HEK293 (cell line): ENCODE data around the gene S100A1.

Experiments used
- KLF1 ChIP-seq: fragments of 450-650 bp; formaldehyde crosslinking; IDR thresholded peaks from 2 replicates; pipeline ENCODE4 v1.5.1; 2016; ENCODE audit warnings: missing biosample characterization, missing genetic modification characterization
- OSR2 ChIP-seq: fragments of 450-650 bp; formaldehyde crosslinking; IDR thresholded peaks from 2 replicates; pipeline ENCODE4 v1.5.1; 2016; ENCODE audit warnings: missing biosample characterization, missing genetic modification characterization
- SETDB1 ChIP-seq: IDR thresholded peaks from one replicate; pipeline ENCODE4 v1.6.1; 2017; ENCODE audit warnings: mild to moderate bottlenecking, low read length, moderate library complexity, mixed read lengths; ENCODE audit not compliant: insufficient read length
- WT1 ChIP-seq: fragments of 450-650 bp; formaldehyde crosslinking; IDR thresholded peaks from 2 replicates; pipeline ENCODE4 v1.5.1; 2016; ENCODE audit warnings: missing biosample characterization, missing genetic modification characterization
- YY1 ChIP-seq: fragments of 450-650 bp; formaldehyde crosslinking; IDR thresholded peaks from 2 replicates; pipeline ENCODE4 v1.5.1; 2018; ENCODE audit warnings: missing biosample characterization, missing genetic modification characterization
- ZFHX2 ChIP-seq: fragments of 450-650 bp; formaldehyde crosslinking; conservative IDR thresholded peaks from 2 replicates; pipeline ENCODE4 v1.5.1; 2016; ENCODE audit warnings: missing biosample characterization, missing genetic modification characterization
- ZFP69B ChIP-seq: fragments of 450-650 bp; formaldehyde crosslinking; IDR thresholded peaks from 2 replicates; pipeline ENCODE4 v1.5.1; 2016; ENCODE audit warnings: missing biosample characterization, missing genetic modification characterization
- ZNF10 ChIP-seq: fragments of 450-650 bp; formaldehyde crosslinking; IDR thresholded peaks from 2 replicates; pipeline ENCODE4 v1.5.1; 2017; ENCODE audit warnings: missing biosample characterization, missing genetic modification characterization
- ZNF133 ChIP-seq: fragments of 450-650 bp; formaldehyde crosslinking; IDR thresholded peaks from 2 replicates; pipeline ENCODE4 v1.5.1; 2016; ENCODE audit warnings: missing biosample characterization, missing genetic modification characterization
- ZNF169 ChIP-seq: fragments of 450-650 bp; formaldehyde crosslinking; IDR thresholded peaks from 2 replicates; pipeline ENCODE4 v1.5.1; 2016; ENCODE audit warnings: missing biosample characterization, missing genetic modification characterization
- ZNF174 ChIP-seq: fragments of 450-650 bp; formaldehyde crosslinking; IDR thresholded peaks from 2 replicates; pipeline ENCODE4 v1.5.0; 2017; ENCODE audit warnings: missing biosample characterization, mild to moderate bottlenecking, missing genetic modification characterization
- ZNF184 ChIP-seq: fragments of 450-650 bp; IDR thresholded peaks from 2 replicates; pipeline ENCODE4 v1.5.1; 2018; ENCODE audit warnings: missing biosample characterization, mild to moderate bottlenecking, missing genetic modification characterization
- ZNF19 ChIP-seq: fragments of 450-650 bp; formaldehyde crosslinking; IDR thresholded peaks from 2 replicates; pipeline ENCODE4; 2016; ENCODE audit warnings: missing biosample characterization, missing genetic modification characterization, low read depth
- ZNF221 ChIP-seq: fragments of 450-650 bp; formaldehyde crosslinking; IDR thresholded peaks from 2 replicates; pipeline ENCODE4 v1.5.1; 2017; ENCODE audit warnings: missing biosample characterization, missing genetic modification characterization, borderline replicate concordance
- ZNF239 ChIP-seq: fragments of 450-650 bp; formaldehyde crosslinking; IDR thresholded peaks from 2 replicates; pipeline ENCODE4 v1.5.1; 2016; ENCODE audit warnings: missing biosample characterization, missing genetic modification characterization
- ZNF292 ChIP-seq: fragments of 450-650 bp; formaldehyde crosslinking; IDR thresholded peaks from 2 replicates; pipeline ENCODE4 v1.5.1; 2016; ENCODE audit warnings: low read depth, missing biosample characterization, missing genetic modification characterization, borderline replicate concordance
- ZNF366 ChIP-seq: fragments of 450-650 bp; formaldehyde crosslinking; conservative IDR thresholded peaks from 2 replicates; pipeline ENCODE4 v1.5.1; 2016; ENCODE audit warnings: missing biosample characterization, missing genetic modification characterization
- ZNF37A ChIP-seq: fragments of 450-650 bp; IDR thresholded peaks from 2 replicates; pipeline ENCODE4 v1.5.1; 2018; ENCODE audit warnings: missing biosample characterization, missing genetic modification characterization
- ZNF391 ChIP-seq: fragments of 450-650 bp; formaldehyde crosslinking; IDR thresholded peaks from 2 replicates; pipeline ENCODE4 v1.5.1; 2016; ENCODE audit warnings: low read depth, missing biosample characterization, missing genetic modification characterization, borderline replicate concordance
- ZNF394 ChIP-seq: fragments of 450-650 bp; formaldehyde crosslinking; IDR thresholded peaks from 2 replicates; pipeline ENCODE4 v1.5.1; 2016; ENCODE audit warnings: missing biosample characterization, missing genetic modification characterization, mild to moderate bottlenecking, moderate library complexity, borderline replicate concordance
- ZNF416 ChIP-seq: fragments of 450-650 bp; formaldehyde crosslinking; IDR thresholded peaks from 2 replicates; pipeline ENCODE4 v1.5.1; 2016; ENCODE audit warnings: missing biosample characterization, missing genetic modification characterization
- ZNF501 ChIP-seq: fragments of 450-650 bp; formaldehyde crosslinking; IDR thresholded peaks from 2 replicates; pipeline ENCODE4 v1.5.1; 2016; ENCODE audit warnings: missing biosample characterization, missing genetic modification characterization
- ZNF596 ChIP-seq: fragments of 450-650 bp; IDR thresholded peaks from 2 replicates; pipeline ENCODE4 v1.5.0; 2018; ENCODE audit warnings: missing biosample characterization, mild to moderate bottlenecking, missing genetic modification characterization, moderate library complexity
- ZNF624 ChIP-seq: fragments of 450-650 bp; formaldehyde crosslinking; IDR thresholded peaks from 2 replicates; pipeline ENCODE4 v1.5.1; 2017; ENCODE audit warnings: missing biosample characterization, missing genetic modification characterization
- ZNF707 ChIP-seq: fragments of 450-650 bp; formaldehyde crosslinking; IDR thresholded peaks from 2 replicates; pipeline ENCODE4 v1.5.1; 2016; ENCODE audit warnings: missing biosample characterization, missing genetic modification characterization
- ZNF785 ChIP-seq: fragments of 450-650 bp; formaldehyde crosslinking; IDR thresholded peaks from 2 replicates; pipeline ENCODE4 v1.5.1; 2016; ENCODE audit warnings: missing biosample characterization, missing genetic modification characterization
- TF ChIP-seq, protein P1 (sequence below): fragments of 450-650 bp; formaldehyde crosslinking; IDR thresholded peaks from 2 replicates; pipeline ENCODE4 v1.5.1; 2016; ENCODE audit warnings: missing biosample characterization, missing genetic modification characterization
- TF ChIP-seq, protein P2 (sequence below): fragments of 450-650 bp; formaldehyde crosslinking; IDR thresholded peaks from 2 replicates; pipeline ENCODE4 v1.5.1; 2017; ENCODE audit warnings: missing biosample characterization, mild to moderate bottlenecking, missing genetic modification characterization, moderate library complexity
- TF ChIP-seq, protein P3 (sequence below): fragments of 450-650 bp; formaldehyde crosslinking; IDR thresholded peaks from 2 replicates; pipeline ENCODE4 v1.5.1; 2017; ENCODE audit warnings: missing biosample characterization, missing genetic modification characterization
- TF ChIP-seq, protein P4 (sequence below): fragments of 450-650 bp; formaldehyde crosslinking; IDR thresholded peaks from 2 replicates; pipeline ENCODE4 v1.5.1; 2016; ENCODE audit warnings: missing biosample characterization, missing genetic modification characterization
- TF ChIP-seq, protein P5 (sequence below): fragments of 450-650 bp; formaldehyde crosslinking; IDR thresholded peaks from 2 replicates; pipeline ENCODE4 v1.5.1; 2017; ENCODE audit warnings: missing biosample characterization, missing genetic modification characterization
- TF ChIP-seq, protein P6 (sequence below): fragments of 450-650 bp; formaldehyde crosslinking; IDR thresholded peaks from 2 replicates; pipeline ENCODE4; 2016; ENCODE audit warnings: missing biosample characterization, missing genetic modification characterization

Gene S100A1

DNA sequence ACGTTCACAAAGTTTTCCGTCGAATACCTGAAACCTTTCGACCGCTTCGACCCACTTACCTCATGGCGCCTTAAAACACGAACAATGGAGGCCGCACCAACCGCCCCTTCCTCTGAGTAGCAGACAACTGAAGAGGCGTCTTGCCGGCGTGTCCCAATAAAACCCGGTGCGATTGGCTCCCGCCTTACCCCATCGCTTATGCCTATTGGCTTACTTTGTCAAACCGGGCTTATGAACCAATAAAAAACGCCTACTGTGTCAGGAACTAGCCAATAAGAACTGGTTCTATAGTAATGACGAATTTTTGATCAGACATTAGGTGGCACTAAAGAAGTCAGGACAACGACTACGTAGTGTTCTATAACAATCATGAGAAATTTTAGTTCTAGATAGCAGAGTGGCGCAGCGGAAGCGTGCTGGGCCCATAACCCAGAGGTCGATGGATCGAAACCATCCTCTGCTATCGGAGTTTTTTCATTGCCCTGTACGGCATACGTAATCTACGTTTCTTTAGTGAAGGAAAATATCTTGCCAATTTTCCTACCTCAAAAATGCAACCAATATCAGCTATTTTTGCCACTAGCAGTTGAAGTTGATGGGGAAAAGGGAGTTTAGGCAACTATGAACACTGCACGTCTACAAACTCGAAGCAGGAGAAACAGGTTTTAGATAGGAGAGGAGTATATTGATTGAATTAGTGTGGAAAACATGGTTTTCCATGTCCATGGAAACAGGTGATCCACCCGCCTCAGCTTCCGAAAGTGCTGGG is 42.8 kb downstream of the S100A1 start, which contains the start of gene ILF2 (continued):
- TF ChIP-seq WT1 = 0 out of 2 replicates have a peak, but pooled peaks have one; percentile 7
- peak; percentile 61; the same call in 1 of the 2 replicates for TF ChIP-seq ZNF501 (tag by site-specific recombination)
- peak; percentile 84; the same call in 1 of the 2 replicates for TF ChIP-seq YY1 (tag by site-specific recombination)
- TF ChIP-seq KLF1 (tag by site-specific recombination) = no peak
- TF ChIP-seq ZFHX2 (tag by site-specific recombination) = peak; percentile 77
- no peak for TF ChIP-seq ZNF239 (tag by site-specific recombination)
- peak; percentile 65; the same call in 1 of the 2 replicates for TF ChIP-seq ZNF394
- TF ChIP-seq ZNF366 = peak; percentile 83
- no peak for TF ChIP-seq ZNF19 (tag by site-specific recombination)
- TF ChIP-seq ZNF10 = peak; percentile 95
- no peak for TF ChIP-seq ZNF416 (tag by site-specific recombination)
- TF ChIP-seq, protein P1, sequence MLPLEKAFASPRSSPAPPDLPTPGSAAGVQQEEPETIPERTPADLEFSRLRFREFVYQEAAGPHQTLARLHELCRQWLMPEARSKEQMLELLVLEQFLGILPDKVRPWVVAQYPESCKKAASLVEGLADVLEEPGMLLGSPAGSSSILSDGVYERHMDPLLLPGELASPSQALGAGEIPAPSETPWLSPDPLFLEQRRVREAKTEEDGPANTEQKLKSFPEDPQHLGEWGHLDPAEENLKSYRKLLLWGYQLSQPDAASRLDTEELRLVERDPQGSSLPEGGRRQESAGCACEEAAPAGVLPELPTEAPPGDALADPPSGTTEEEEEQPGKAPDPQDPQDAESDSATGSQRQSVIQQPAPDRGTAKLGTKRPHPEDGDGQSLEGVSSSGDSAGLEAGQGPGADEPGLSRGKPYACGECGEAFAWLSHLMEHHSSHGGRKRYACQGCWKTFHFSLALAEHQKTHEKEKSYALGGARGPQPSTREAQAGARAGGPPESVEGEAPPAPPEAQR = peak; percentile 75; the same call in 1 of the 2 replicates
- no peak for TF ChIP-seq ZNF707 (tag by site-specific recombination)
- no peak for TF ChIP-seq ZNF133 (tag by site-specific recombination)
- no peak for TF ChIP-seq ZNF174 (tag by site-specific recombination)
- TF ChIP-seq, protein P2, sequence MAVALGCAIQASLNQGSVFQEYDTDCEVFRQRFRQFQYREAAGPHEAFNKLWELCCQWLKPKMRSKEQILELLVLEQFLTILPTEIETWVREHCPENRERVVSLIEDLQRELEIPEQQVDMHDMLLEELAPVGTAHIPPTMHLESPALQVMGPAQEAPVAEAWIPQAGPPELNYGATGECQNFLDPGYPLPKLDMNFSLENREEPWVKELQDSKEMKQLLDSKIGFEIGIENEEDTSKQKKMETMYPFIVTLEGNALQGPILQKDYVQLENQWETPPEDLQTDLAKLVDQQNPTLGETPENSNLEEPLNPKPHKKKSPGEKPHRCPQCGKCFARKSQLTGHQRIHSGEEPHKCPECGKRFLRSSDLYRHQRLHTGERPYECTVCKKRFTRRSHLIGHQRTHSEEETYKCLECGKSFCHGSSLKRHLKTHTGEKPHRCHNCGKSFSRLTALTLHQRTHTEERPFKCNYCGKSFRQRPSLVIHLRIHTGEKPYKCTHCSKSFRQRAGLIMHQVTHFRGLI (tag by site-specific recombination) = 0 out of 2 replicates have a peak, but pooled peaks have one; percentile 58
- TF ChIP-seq, protein P3, sequence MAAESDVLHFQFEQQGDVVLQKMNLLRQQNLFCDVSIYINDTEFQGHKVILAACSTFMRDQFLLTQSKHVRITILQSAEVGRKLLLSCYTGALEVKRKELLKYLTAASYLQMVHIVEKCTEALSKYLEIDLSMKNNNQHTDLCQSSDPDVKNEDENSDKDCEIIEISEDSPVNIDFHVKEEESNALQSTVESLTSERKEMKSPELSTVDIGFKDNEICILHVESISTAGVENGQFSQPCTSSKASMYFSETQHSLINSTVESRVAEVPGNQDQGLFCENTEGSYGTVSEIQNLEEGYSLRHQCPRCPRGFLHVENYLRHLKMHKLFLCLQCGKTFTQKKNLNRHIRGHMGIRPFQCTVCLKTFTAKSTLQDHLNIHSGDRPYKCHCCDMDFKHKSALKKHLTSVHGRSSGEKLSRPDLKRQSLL = peak; percentile 21; the same call in 1 of the 2 replicates
- no peak for TF ChIP-seq ZNF292 (tag by site-specific recombination)
- no peak for TF ChIP-seq ZNF221 (tag by site-specific recombination)
- TF ChIP-seq ZFP69B (tag by site-specific recombination) = peak; percentile 87
- peak; percentile 43; the same call in 1 of the 2 replicates for TF ChIP-seq ZNF391
- TF ChIP-seq ZNF37A (tag by site-specific recombination) = no peak
- TF ChIP-seq, protein P4, sequence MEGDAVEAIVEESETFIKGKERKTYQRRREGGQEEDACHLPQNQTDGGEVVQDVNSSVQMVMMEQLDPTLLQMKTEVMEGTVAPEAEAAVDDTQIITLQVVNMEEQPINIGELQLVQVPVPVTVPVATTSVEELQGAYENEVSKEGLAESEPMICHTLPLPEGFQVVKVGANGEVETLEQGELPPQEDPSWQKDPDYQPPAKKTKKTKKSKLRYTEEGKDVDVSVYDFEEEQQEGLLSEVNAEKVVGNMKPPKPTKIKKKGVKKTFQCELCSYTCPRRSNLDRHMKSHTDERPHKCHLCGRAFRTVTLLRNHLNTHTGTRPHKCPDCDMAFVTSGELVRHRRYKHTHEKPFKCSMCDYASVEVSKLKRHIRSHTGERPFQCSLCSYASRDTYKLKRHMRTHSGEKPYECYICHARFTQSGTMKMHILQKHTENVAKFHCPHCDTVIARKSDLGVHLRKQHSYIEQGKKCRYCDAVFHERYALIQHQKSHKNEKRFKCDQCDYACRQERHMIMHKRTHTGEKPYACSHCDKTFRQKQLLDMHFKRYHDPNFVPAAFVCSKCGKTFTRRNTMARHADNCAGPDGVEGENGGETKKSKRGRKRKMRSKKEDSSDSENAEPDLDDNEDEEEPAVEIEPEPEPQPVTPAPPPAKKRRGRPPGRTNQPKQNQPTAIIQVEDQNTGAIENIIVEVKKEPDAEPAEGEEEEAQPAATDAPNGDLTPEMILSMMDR = peak; percentile 90
- TF ChIP-seq ZNF785 (tag by site-specific recombination) = no peak
- TF ChIP-seq SETDB1 = no peak
- TF ChIP-seq, protein P5, sequence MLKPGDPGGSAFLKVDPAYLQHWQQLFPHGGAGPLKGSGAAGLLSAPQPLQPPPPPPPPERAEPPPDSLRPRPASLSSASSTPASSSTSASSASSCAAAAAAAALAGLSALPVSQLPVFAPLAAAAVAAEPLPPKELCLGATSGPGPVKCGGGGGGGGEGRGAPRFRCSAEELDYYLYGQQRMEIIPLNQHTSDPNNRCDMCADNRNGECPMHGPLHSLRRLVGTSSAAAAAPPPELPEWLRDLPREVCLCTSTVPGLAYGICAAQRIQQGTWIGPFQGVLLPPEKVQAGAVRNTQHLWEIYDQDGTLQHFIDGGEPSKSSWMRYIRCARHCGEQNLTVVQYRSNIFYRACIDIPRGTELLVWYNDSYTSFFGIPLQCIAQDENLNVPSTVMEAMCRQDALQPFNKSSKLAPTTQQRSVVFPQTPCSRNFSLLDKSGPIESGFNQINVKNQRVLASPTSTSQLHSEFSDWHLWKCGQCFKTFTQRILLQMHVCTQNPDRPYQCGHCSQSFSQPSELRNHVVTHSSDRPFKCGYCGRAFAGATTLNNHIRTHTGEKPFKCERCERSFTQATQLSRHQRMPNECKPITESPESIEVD (tag by site-specific recombination) = peak; percentile 79
- TF ChIP-seq OSR2 (tag by site-specific recombination) = peak; percentile 30; the same call in 1 of the 2 replicates
- no peak for TF ChIP-seq ZNF624 (tag by site-specific recombination)
- no peak for TF ChIP-seq ZNF596
- peak; percentile 87 for TF ChIP-seq ZNF184 (tag by site-specific recombination)
- TF ChIP-seq, protein P6, sequence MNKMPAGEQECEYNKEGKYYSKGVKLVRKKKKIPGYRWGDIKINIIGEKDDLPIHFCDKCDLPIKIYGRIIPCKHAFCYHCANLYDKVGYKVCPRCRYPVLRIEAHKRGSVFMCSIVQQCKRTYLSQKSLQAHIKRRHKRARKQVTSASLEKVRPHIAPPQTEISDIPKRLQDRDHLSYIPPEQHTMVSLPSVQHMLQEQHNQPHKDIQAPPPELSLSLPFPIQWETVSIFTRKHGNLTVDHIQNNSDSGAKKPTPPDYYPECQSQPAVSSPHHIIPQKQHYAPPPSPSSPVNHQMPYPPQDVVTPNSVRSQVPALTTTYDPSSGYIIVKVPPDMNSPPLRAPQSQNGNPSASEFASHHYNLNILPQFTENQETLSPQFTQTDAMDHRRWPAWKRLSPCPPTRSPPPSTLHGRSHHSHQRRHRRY (tag by site-specific recombination) = no peak
- TF ChIP-seq ZNF169 = no peak
